Mammary epithelial cell (primary cell): ENCODE measurements around the gene ATRNL1.

ENCODE experiments used
- EZH2 ChIP-seq: IDR thresholded peaks from 2 replicates; pipeline ENCODE4 v1.6.1; 2012; ENCODE audit warnings: low read length, inconsistent platforms, borderline replicate concordance
- TF ChIP-seq, protein P1 (sequence below), 2 donors: IDR thresholded peaks in 1 of 2; conservative IDR thresholded peaks in 1 of 2; 2 replicates each; pipeline ENCODE4 v1.5.1; 2011 to 2012; ENCODE audit warnings: inconsistent platforms in 2 of 2, low read length in 2 of 2, mild to moderate bottlenecking in 2 of 2, control low read depth in 1 of 2, low read depth in 1 of 2; ENCODE audit not compliant: insufficient read depth in 1 of 2; ENCODE audit errors: extremely low read depth in 1 of 2

DNA sequence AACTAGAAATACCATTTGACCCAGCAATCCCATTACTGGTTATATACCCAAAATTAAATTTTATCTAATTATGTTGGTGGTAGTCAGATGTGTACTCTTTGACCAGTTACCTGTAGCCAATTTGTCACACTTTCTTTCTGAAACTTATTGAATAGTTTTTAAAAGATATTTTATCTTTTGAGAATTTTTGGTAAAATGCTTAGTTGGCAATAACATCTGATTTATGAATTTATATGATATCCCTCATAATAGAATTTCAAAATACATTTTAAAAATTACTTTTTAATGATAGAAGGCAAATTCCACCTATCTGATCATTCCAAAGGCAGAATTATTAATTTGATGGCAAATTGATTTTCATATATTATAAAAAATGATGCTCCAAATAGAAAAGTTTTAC, 569.3 kb downstream of the ATRNL1 start:
- TF ChIP-seq, protein P1, sequence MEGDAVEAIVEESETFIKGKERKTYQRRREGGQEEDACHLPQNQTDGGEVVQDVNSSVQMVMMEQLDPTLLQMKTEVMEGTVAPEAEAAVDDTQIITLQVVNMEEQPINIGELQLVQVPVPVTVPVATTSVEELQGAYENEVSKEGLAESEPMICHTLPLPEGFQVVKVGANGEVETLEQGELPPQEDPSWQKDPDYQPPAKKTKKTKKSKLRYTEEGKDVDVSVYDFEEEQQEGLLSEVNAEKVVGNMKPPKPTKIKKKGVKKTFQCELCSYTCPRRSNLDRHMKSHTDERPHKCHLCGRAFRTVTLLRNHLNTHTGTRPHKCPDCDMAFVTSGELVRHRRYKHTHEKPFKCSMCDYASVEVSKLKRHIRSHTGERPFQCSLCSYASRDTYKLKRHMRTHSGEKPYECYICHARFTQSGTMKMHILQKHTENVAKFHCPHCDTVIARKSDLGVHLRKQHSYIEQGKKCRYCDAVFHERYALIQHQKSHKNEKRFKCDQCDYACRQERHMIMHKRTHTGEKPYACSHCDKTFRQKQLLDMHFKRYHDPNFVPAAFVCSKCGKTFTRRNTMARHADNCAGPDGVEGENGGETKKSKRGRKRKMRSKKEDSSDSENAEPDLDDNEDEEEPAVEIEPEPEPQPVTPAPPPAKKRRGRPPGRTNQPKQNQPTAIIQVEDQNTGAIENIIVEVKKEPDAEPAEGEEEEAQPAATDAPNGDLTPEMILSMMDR (conservative IDR thresholded peaks at IDR 0.05 in 1 of 2, IDR thresholded peaks at IDR 0.05 in 1 of 2; ENCODE audit: extremely low read depth in 1 of 2, insufficient read depth in 1 of 2, low read depth in 1 of 2, low read length in 2 of 2), result no peak
- TF ChIP-seq EZH2, result no peak
